GM13976 (cell line): ENCODE results near the gene PAK5.

Experiments used
- DNase-seq: peaks from one replicate; pipeline ENCODE4 v3.0.0; 2012; ENCODE audit warnings: low spot score
- in situ Hi-C: fragments of 300-500 bp; cut with MboI; formaldehyde crosslinking; loops from one replicate; pipeline ENCODE4 v1.12.0; 2022; ENCODE audit warnings: low sequenced_read_pairs, mixed read lengths, inconsistent platforms; ENCODE audit not compliant: unreplicated experiment
- TF ChIP-seq, protein P1 (sequence below): IDR thresholded peaks from 2 replicates; pipeline ENCODE4 v1.5.1; 2012; ENCODE audit warnings: borderline replicate concordance, mild to moderate bottlenecking; ENCODE audit not compliant: insufficient read depth; ENCODE audit errors: extremely low read depth, missing control alignments, control extremely low read depth

PAK5 gene

DNA sequence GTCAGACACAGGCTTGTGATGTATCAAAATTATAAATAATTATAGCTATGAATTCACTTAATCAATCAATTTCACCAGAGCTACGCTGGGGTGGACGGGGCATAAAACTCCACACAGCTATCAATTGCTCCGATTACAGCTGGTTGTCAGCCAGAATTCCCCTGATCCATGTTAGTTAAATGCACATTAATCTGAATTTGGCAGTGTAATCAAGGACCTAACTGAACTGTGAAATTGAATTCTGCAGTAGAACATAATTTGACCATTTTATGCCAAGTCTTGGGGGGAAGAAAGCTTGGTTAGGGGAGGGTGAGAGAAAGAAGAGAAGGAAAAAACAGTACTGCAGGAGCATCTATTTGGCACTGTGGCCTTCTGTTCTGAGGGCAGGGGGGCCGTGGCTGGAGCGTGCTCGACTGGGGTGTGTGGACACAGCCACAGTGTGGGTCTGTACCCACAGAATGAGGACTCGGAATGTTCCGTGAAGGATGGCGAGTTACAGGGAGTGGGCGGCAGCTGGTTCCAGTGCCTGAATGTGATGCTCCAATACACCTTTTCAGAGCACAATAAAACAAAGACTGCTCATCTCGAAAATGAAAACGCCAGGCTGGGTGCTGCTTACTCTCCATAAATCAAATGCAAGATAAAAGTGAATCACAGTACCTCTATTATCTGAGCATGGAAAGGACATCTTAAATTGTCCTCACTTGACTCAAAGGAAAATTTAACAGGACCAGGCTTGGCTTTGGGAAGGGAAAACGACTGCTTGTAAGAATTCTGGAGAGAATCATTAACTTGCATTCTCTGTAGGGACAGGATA, 265.3 kb downstream of the PAK5 start:
- TF ChIP-seq, protein P1, sequence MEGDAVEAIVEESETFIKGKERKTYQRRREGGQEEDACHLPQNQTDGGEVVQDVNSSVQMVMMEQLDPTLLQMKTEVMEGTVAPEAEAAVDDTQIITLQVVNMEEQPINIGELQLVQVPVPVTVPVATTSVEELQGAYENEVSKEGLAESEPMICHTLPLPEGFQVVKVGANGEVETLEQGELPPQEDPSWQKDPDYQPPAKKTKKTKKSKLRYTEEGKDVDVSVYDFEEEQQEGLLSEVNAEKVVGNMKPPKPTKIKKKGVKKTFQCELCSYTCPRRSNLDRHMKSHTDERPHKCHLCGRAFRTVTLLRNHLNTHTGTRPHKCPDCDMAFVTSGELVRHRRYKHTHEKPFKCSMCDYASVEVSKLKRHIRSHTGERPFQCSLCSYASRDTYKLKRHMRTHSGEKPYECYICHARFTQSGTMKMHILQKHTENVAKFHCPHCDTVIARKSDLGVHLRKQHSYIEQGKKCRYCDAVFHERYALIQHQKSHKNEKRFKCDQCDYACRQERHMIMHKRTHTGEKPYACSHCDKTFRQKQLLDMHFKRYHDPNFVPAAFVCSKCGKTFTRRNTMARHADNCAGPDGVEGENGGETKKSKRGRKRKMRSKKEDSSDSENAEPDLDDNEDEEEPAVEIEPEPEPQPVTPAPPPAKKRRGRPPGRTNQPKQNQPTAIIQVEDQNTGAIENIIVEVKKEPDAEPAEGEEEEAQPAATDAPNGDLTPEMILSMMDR = no peak
- in situ Hi-C loops = no loop called here
- no peak for DNase-seq

DNA sequence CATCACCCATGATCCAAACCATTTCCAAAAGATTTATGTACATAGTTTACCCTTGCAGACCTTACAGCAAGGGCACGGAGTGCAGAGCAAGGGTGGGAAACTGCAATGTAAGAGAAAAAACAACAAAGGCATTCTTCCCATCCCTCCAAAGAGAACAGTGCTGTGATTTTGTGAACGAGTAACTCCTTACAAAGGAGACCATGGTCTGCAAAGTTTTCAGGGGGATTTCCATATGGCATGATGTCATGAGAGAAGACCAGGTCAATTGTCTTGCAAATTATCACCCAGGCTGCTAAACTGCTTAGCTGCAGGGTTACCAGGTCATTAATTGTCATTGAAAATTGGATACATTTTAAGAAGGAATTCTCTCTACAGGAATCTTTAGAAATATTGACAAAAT, 266.2 kb downstream of the PAK5 start:
- in situ Hi-C loops = no loop called here
- TF ChIP-seq, protein P1 = no peak
- DNase-seq = no peak

DNA sequence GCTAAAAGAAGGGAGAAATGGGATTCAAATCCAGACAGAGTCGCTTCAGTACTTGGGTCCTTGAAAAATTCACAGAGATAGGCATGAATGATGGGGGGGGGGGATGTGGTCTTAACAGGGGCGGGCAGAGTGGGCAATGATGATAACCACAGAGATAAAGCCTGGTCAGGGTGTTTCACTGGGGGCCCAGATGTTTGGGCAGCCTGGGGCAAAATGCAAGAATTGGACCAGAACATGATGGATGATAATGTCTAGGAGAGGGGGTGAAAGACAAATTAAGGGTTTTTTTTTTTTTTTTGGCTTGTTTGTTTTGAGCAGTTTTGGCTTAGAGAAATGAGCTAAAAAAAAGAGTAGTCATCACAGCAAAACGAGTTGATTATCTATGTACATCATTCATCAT, 267.1 kb downstream of the PAK5 start:
- TF ChIP-seq, protein P1 = no peak
- DNase-seq = no peak
- in situ Hi-C loops = no loop called here

DNA sequence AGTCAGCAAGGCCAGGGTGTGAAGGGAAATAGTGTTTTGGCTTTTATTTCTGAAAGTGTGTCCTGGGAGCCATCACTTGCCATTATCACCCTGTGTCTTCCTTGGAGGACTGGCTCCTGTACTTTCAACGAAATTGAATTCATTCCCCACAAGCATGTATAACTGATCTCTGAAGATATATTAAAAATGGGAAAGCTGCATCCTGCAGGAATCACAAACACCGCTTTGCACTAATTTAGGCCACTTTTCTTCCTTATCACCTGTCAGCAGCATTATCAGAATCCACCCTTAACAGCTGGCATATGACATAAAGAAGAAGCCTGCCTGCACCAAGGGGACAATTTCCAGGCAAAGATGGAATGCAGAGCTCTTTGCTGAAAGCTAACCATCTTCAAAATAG, 268.3 kb downstream of the PAK5 start:
- in situ Hi-C loops = no loop called here
- no peak for DNase-seq
- TF ChIP-seq, protein P1 = no peak

DNA sequence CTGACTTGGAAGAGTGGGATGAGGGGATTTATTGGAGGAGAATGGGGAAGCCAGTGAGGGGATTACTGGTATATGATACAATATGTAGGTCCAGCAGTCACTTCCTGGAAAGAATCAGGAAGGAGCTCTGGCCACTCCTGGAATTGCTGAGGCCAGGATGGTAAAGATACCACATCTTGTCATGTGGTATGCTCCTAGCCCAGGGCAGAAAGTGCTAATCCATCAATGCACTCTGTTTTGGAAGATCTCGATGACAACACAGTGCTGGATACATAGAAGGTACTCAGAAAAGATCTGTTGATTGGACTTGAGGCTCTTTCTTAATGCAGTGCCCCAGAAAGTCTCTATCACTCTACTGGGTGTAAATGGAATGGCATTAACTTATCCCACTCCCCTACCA, 271.9 kb downstream of the PAK5 start:
- no peak for DNase-seq
- in situ Hi-C loops = no loop called here
- TF ChIP-seq, protein P1 = no peak

DNA sequence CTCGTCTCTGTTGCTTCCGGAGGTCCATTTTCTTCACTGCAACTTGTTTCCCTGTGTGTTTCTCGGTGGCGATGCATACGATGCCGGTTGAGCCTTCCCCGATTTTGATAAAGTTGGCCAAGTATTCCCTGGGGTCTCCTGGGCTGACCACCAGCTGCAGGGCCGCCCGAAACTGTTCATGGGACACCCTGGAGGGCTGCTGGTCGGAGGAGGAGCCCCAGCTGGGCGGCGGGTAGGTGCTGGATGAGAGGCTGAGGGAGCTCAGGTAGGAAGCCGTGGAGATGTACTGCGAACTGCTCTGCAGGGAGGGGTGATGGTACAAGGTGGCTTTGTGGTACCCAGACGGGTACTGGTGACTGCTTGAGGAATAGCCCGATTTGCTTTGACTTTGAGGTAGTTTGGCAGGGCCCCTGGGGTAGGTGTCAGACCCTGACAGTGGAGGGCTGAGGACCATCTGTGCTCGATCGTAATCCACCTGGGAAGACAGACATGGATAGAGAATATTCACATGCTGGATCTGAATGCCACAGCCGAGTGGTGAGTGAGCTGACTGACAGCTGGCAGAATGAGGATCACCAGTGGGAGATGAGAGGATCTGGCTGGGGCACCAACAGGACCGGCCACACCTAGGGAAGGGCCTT, 272.8 kb downstream of the PAK5 start:
- TF ChIP-seq, protein P1 = no peak
- DNase-seq = no peak
- in situ Hi-C loops = no loop called here
